Aorta (tissue), 5 donors: ENCODE data around the gene C1GALT1C1. TPM values are rescaled to one million over a fixed set of nuclear protein-coding genes. Genes with fewer than 3 reads are reported as not detected.
"Not testable (repeated sequence)": the region's sequence is repeated elsewhere in the genome, so short reads cannot be mapped to it uniquely, and the experiment has no call there.

Experiments used
- ATAC-seq: fragments of 200-7000 bp; cut with Tn5 transposase; one replicate; pipeline ENCODE4 v1.9.1; 2022; ENCODE audit warnings: moderate library complexity; ENCODE audit not compliant: low FRiP score
- DNase-seq, 2 donors: peaks; one replicate each; pipeline ENCODE4 v3.0.0-alpha.2; 2020
- H3K27ac ChIP-seq, 2 donors: one replicate each; pipeline ENCODE4 v1.5.1; 2013; ENCODE audit warnings: low read length in 2 of 2, mild to moderate bottlenecking in 2 of 2, moderate library complexity in 2 of 2, control low read depth in 1 of 2, inconsistent platforms in 1 of 2, low read depth in 1 of 2
- H3K27me3 ChIP-seq, 2 donors: one replicate each; pipeline ENCODE4 v1.6.1; 2013; ENCODE audit warnings: control low read depth in 1 of 2, low read length in 1 of 2, mild to moderate bottlenecking in 1 of 2, moderate library complexity in 1 of 2; ENCODE audit not compliant: insufficient read depth in 2 of 2, control insufficient read depth in 1 of 2
- H3K36me3 ChIP-seq, 2 donors: one replicate each; pipeline ENCODE4 v1.6.1; 2013; ENCODE audit warnings: control low read depth in 1 of 2, low read length in 1 of 2, mild to moderate bottlenecking in 1 of 2; ENCODE audit not compliant: insufficient read depth in 2 of 2, control insufficient read depth in 1 of 2
- H3K4me1 ChIP-seq, 2 donors: one replicate each; pipeline ENCODE4 v1.6.1; 2013; ENCODE audit warnings: low read length in 2 of 2, control low read depth in 1 of 2, mild to moderate bottlenecking in 1 of 2, moderate library complexity in 1 of 2; ENCODE audit not compliant: insufficient read depth in 2 of 2, control insufficient read depth in 1 of 2
- H3K4me3 ChIP-seq, 2 donors: one replicate each; pipeline ENCODE4 v1.5.1; 2013; ENCODE audit warnings: low read length in 2 of 2, control low read depth in 1 of 2, mild to moderate bottlenecking in 1 of 2
- H3K9me3 ChIP-seq: one replicate; pipeline ENCODE4 v1.6.1; 2013; ENCODE audit warnings: mild to moderate bottlenecking, low read length; ENCODE audit not compliant: control insufficient read depth
- WGBS, 2 donors: extraction: QIAGEN DNeasy Blood & Tissue Kit; methylation state at CpG; one replicate each; pipeline ENCODE4 v1.1.7; 2013; 5-methylcytosine and 5-hydroxymethylcytosine counted together
- intact Hi-C, 2 donors: fragments of 100-400 bp; cut with DNase I; formaldehyde crosslinking; loops; one replicate each; pipeline versions ENCODE4 v1.14.2 to v1.15.0; 2022
- long read RNA-seq, 2 donors: library from polyadenylated mRNA; unstranded; transcript quantifications; one replicate each; pipeline ENCODE4 v2.0.0, GENCODE V29; 2020 to 2021
- polyA plus RNA-seq, 2 donors: library from polyadenylated mRNA; stranded (reverse); fragments of 200-250 nt; gene quantifications; one replicate each; pipeline ENCODE4 v1.2.3, GENCODE V29; 2013
- total RNA-seq, 2 donors: library from RNA; stranded (reverse); fragmentation: NEBNext Ultra II Directional; extraction: Animal tissue kit (Norgen Biotek cat#: 25700); gene quantifications; one replicate each; pipeline ENCODE4 v1.2.1, GENCODE V29; 2021
- donor health status: healthy with polysubstance abuse.
- donor health status: Bipolar disorder and iron deficiency.
- donor health status: DM: no; HTN: no; CAD: no.
- donor health status: DM: no; HTN: no; CAD: no.
- donor health status: DM: yes; HTN: yes; CAD: no.

Gene C1GALT1C1
- total RNA-seq (10 to 100 TPM; 19.0 to 21.6 TPM), polyA plus RNA-seq (10 to 100 TPM; 27.3 to 29.5 TPM)
- long read RNA-seq, donor 1, transcript C1GALT1C1-201 (2 exons, 1,613 nt) = major isoform, 49 of 51 reads
- long read RNA-seq, donor 1, partial matches to known transcripts = 0 of 51 reads
- long read RNA-seq, donor 1, other reads (novel, unspliced or antisense) = 1 of 51 reads
- long read RNA-seq, donor 2, transcript C1GALT1C1-201 (2 exons, 1,613 nt) = major isoform, 9 of 11 reads
- long read RNA-seq, donor 2, partial matches to known transcripts = 0 of 11 reads
- long read RNA-seq, donor 2, other reads (novel, unspliced or antisense) = 2 of 11 reads

DNA sequence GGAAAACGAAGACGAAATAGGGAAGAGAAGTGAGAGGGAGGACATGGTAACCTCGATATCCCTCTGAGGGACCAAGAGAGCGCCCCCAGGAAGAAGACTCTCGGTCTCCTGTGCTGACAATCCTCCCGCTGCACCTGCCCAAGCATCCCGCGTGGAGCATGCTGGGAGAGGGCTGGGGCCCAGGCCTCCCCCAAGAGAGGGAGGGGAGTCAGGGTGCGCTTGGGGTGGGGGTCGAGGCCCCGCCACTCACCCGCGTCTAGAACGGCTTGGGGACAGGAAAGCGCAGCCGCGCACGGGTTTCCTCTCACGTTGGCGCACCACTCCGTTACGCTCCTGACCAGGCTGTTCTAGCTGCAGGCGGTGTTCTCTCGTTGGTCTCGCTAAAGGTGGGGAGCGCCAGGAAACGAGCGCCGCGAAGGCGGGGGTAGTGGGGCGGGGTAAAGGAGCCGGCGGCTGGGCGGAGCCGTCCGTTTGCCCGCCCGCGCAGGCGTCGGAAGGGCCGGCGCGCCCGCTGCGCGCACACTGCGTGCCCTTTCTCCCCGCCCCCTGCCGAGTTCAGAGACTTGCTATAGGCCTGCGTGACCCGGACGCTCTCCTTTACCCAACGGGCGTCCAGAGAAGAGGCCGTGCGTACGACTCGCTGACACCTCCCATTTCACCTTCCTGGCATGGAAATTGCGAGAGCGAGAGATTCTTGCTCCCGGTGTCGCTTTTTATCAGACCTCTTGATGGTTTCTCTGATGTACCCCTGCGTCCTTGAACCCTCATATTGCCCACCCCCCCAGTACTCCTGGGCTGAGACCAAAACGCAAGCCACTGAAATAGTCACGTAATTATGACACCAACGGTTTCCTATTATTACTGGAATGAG, at the start of gene C1GALT1C1:
C1GALT1C1 (minus strand) TSS at position 388 of the 871 bp plus-strand sequence. CDS start 2,888 bp downstream, outside the sequence.
- no peaks in the 10 kb centered on the region for H3K4me1 ChIP-seq
- peak; percentile 97 for ATAC-seq
- H3K9me3 ChIP-seq = no peaks in the 10 kb centered on the region
- H3K36me3 ChIP-seq = no peaks in the 10 kb centered on the region
- peak; percentile 95 for DNase-seq
- intact Hi-C loops = loop anchor here (2.0 kb wide), 1 partner anchor 69 kb away; the partner anchor contains the start of gene CUL4B (in 2 of the 2)
- peak within 1 kb of the TSS; percentile 40 to 57 for H3K4me3 ChIP-seq
- 0 to 31% methylated on average over 57 to 68 of the region's 68 CpGs for WGBS, 2 donors
- H3K27ac ChIP-seq = peak within 1 kb of the TSS in 1 of 2 donors; percentile 84
- no peaks in the 10 kb centered on the region for H3K27me3 ChIP-seq

DNA sequence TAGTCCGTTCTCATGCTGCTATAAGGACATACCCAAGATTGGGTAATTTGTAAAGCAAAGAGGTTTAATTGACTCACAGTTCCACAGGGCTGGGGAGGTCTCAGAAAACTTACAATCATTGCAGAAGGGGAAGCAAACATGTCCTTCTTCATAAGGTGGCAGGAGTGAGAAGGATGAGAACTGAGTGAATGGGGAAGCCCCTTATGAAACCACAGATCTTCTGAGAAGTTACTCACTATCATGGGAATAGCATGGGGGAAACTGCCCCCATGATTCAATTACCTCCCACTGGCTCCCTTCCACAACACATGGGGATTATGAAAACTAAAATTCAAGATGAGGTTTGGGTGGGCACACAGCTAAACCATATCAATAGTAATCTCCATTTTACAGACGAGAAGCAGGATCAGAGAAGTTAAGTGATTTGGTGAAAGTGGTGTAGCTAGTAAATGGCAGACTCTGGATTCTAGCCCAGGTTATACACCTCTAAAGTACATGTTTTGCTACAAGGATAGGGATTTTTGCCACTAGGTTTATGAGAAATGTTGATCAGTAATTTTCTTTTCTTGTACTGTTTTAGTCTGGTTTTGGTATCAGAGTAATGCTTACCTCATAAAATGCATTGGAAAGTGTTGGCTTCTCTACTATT, 47.3 kb upstream of the C1GALT1C1 start:
- no peak for DNase-seq
- WGBS, 2 donors = 72 to 87% methylated on average over 2 of the region's 2 CpGs
- no peaks in the 10 kb centered on the region for H3K27me3 ChIP-seq

DNA sequence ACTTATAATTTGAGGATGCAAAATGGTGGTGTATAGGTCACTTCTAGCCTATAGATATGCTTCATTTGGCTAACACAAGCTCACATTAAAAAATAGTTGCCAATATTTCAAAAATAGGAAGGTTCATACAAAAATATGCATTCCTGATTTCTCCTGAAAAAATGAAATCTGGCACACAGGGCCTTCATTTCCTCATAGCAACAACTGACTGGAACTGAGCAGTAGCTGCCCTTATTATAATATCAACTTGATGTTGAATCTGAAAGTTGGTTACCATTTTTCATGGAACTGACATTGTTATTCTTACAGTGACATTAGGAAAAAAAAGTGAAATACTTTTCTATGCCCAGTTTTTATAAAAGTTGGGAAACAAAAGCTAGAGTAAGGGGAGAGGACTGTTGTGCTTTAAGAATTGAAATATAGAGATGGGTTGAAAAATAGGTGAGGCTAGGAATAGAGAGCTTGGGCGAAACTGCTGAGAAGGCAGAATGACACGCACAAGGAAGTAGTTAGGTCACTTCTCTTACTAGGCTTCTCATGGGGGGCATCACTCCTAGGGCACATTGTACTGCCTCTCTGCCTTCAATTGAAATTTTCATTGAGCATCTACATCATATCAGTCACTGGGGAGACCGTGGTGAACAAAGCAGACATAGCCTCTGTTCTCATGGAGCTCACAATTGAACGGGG, 43.1 kb upstream of the C1GALT1C1 start:
- intact Hi-C loops = no loop called here

More for the DNA sequence above, 47.3 kb upstream of the C1GALT1C1 start:
- Histone ChIP-seq H3K4me3 (no peak overlapping the region), H3K36me3 (no peaks in the 10 kb centered on the region), H3K27ac (no peak overlapping the region), H3K4me1 (no peaks in the 10 kb centered on the region), H3K9me3 (no peaks in the 10 kb centered on the region)
- intact Hi-C loops = no loop called here
- no peak for ATAC-seq

DNA sequence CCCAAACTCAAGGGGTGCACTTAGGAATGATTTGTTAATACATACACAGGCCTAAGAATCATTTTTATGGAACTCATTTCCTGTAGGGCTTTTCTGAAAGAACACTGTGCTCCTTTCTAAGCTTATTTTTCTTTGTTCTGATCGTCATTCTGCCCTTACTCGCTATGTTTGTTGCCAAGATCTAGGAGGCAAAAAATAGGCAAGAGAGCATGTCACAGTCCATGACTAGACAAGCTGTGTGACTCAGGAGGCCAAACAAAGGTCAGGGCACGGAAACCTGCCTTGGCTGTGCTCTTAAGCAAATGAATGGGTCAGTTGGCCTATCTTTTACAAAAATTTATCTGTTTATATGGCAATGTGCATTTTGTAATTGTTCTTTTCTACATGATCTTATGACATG, 42.5 kb upstream of the C1GALT1C1 start:
- Histone ChIP-seq H3K4me3 (no peak overlapping the region), H3K36me3 (no peaks in the 10 kb centered on the region), H3K27ac (peak overlapping the region in 1 of 2 donors; percentile 57), H3K9me3 (no peaks in the 10 kb centered on the region), H3K4me1 (no peaks in the 10 kb centered on the region), H3K27me3 (no peaks in the 10 kb centered on the region)
- intact Hi-C loops = no loop called here
- peak; percentile 82 for ATAC-seq
- 4 to 34% methylated on average over 3 of the region's 3 CpGs for WGBS, 2 donors
- DNase-seq = peak in 1 of 2 donors; percentile 83

More for the DNA sequence above, 43.1 kb upstream of the C1GALT1C1 start:
- 78 to 87% methylated on average over 4 of the region's 4 CpGs for WGBS, 2 donors
- Histone ChIP-seq H3K9me3 (no peaks in the 10 kb centered on the region), H3K36me3 (no peaks in the 10 kb centered on the region), H3K4me1 (no peaks in the 10 kb centered on the region), H3K27me3 (no peaks in the 10 kb centered on the region), H3K4me3 (no peak overlapping the region), H3K27ac (peak overlapping the region; percentile 28 to 48)
- no peak for DNase-seq
- no peak for ATAC-seq

DNA sequence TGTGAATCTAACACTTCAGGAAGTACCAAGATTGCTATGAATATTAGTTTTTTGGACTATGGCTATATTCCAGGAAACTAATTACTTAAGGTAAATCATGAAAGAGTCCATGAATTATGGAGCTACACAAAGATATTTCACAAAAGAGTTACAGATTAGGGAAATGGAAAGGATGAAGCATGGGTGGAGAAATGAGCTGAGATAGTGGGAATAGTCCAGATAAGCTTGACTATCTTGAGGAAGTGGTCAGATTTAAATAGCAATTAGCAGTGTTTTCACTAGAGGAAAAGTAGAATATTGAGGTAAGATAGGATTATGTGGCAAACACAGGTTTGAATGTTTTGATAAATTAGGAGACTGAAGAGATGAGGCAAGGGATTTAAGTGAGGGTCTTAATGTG, 42.1 kb upstream of the C1GALT1C1 start:
- intact Hi-C loops = no loop called here
- Histone ChIP-seq H3K4me3 (no peak overlapping the region), H3K4me1 (no peaks in the 10 kb centered on the region), H3K27me3 (no peaks in the 10 kb centered on the region), H3K9me3 (no peaks in the 10 kb centered on the region), H3K27ac (peak overlapping the region in 1 of 2 donors; percentile 67), H3K36me3 (no peaks in the 10 kb centered on the region)
- DNase-seq = no peak
- ATAC-seq = no peak

DNA sequence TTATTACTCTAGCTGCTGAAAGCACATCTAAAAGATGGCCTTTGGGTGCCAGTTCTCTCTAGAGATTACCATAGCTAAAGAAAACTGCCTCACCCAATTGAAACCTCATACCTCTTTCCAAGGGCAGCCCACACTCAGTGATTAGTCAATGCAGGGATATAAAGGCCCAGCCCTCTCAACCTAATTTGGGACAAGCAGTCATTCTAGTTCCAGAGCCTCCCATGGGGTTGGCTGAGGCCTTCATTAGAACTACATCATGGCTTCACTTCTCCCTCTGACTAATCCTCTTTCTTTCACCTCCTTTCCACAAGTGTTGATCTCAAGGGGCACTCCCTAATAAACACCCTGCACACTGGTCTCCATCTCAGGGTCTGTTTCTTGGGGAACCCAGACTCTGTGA, 38.5 kb upstream of the C1GALT1C1 start:
- no peak for DNase-seq
- no peak overlapping the region for H3K4me3 ChIP-seq
- H3K27me3 ChIP-seq = no peaks in the 10 kb centered on the region
- H3K9me3 ChIP-seq = no peaks in the 10 kb centered on the region
- no peaks in the 10 kb centered on the region for H3K4me1 ChIP-seq
- no peak overlapping the region for H3K27ac ChIP-seq
- ATAC-seq = no peak
- no peaks in the 10 kb centered on the region for H3K36me3 ChIP-seq
- intact Hi-C loops = no loop called here

DNA sequence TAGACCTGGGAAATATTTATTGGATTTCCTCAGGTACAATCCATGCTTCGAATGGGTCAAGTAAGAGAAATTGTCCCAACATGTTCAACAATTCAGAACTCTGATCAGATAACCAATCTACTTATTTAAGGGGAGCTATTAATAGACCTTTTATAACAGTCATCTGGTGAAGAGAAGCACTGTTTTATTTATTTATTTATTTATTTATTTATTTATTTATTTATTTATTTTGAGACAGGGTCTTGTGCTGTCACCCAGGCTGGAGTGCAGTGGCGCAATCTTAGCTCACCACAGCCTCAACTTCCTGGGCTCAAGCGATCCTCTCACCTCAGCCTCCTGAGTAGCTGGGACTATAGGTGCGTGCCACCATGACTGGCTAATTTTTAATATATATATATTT, 34.7 kb upstream of the C1GALT1C1 start:
- 86 to 98% methylated on average over 4 of the region's 4 CpGs for WGBS, 2 donors
- H3K4me1 ChIP-seq = not testable (repeated sequence)

DNA sequence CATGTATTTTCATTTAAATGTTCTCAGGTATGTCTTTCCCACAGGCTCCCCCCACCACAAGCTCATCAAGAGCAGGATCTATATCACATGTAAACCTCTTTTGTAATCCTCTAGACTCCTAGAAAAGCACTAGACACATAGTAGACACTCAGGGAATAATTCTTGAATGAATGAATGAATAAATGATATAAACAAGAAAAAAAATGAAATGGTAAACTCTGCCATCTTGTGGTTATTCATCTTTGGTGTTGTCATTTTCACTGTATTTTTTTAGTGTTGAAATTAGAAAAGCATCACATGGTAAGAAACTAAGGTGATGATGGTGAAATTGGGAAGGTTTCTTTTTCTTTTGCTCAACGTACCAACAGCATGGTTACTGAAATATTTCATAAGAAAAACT, 34.2 kb upstream of the C1GALT1C1 start:
- Histone ChIP-seq H3K27me3 (no peaks in the 10 kb centered on the region), H3K4me3 (no peak overlapping the region), H3K9me3 (no peaks in the 10 kb centered on the region), H3K27ac (no peak overlapping the region), H3K36me3 (no peaks in the 10 kb centered on the region), H3K4me1 (no peaks in the 10 kb centered on the region)
- DNase-seq (no peak), ATAC-seq (no peak)
- intact Hi-C loops = no loop called here
- WGBS, 2 donors = 37 to 45% methylated on average over 1 of the region's 1 CpG

More for the DNA sequence above, 34.7 kb upstream of the C1GALT1C1 start:
- H3K36me3 ChIP-seq, DNase-seq, H3K4me3 ChIP-seq, H3K27ac ChIP-seq, H3K9me3 ChIP-seq, H3K27me3 ChIP-seq, ATAC-seq, intact Hi-C loops: not testable (repeated sequence)
